ENCODE data around the gene CDKAL1. TPM values are rescaled to one million over a fixed set of nuclear protein-coding genes. Genes with fewer than 3 reads are reported as not detected.
"Not testable (repeated sequence)": the region's sequence is repeated elsewhere in the genome, so short reads cannot be mapped to it uniquely, and the experiment has no call there.

CDKAL1 gene
- total and polyA plus RNA-seq, 10 donors = 4.8 to 26.9 (median 20.1) TPM

DNA sequence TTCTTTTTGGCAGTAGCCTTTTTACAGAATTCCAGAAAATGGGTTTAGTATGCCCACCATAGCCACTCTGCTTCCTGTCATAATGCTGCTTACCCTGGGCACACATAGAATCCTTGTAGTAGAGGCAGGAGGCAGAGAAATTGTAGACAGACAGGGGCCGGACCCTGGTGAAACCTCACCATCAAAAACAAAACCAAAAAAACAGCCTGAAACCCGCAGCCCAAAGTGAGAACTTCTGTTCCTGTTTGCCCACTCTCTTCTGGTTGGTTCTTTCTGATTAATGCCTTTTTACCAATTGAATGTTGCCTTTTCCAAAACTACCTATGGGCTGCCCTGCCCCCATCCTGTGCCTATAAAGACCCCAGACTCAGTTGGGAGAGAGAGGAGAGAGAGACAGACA is 188.2 kb downstream of the CDKAL1 start:
- Histone ChIP-seq H3K27ac (no peak overlapping the region), H3K27me3 (replicated peaks in 1 of 7) (no peaks in the 10 kb centered on the region), H3K36me3 (peaks cover 0 to 10% (median 0%) of the 10 kb centered on the region in 6 donors), H3K9me3 (peaks cover 0 to 7% (median 0%) of the 10 kb centered on the region in 8 donors), H3K4me3 (no peak overlapping the region), H3K4me1 (no peaks in the 10 kb centered on the region)
- intact Hi-C loops (cut with DNase I; ENCODE audit: low total_unique reads) = no loop called here
- TF ChIP-seq, protein P1, sequence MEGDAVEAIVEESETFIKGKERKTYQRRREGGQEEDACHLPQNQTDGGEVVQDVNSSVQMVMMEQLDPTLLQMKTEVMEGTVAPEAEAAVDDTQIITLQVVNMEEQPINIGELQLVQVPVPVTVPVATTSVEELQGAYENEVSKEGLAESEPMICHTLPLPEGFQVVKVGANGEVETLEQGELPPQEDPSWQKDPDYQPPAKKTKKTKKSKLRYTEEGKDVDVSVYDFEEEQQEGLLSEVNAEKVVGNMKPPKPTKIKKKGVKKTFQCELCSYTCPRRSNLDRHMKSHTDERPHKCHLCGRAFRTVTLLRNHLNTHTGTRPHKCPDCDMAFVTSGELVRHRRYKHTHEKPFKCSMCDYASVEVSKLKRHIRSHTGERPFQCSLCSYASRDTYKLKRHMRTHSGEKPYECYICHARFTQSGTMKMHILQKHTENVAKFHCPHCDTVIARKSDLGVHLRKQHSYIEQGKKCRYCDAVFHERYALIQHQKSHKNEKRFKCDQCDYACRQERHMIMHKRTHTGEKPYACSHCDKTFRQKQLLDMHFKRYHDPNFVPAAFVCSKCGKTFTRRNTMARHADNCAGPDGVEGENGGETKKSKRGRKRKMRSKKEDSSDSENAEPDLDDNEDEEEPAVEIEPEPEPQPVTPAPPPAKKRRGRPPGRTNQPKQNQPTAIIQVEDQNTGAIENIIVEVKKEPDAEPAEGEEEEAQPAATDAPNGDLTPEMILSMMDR (IDR thresholded peaks at IDR 0.05 in 8 of 11, conservative IDR thresholded peaks at IDR 0.05 in 3 of 11) = no peak
- TF ChIP-seq POLR2A (IDR thresholded peaks at IDR 0.05) (no peak), POLR2AphosphoS5 (IDR thresholded peaks at IDR 0.05) (no peak)
- DNase-seq = no peak
- WGBS, 5 donors = 70 to 83% (median 81%) methylated on average over 2 of the region's 2 CpGs

DNA sequence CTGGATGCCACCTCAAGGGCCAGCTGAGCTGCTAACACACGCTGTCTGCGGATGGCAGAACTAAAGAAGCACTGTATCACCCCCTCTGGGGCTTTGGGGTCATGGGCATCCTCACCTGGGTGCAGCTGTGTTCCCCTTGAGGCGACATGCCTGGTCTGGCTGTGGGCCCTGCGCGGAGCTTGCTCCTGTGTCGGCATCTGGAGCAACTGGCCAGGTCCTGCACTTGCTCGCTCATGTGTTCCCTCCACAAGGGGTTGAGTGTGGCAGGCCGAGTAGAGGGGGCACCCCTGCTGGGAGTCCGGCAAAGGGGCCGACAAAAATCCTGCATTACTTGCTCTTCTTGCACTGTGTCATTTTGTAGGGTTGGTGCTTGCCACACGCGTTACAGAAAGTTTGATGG is 189.0 kb downstream of the CDKAL1 start:
- 87 to 99% (median 99%) methylated on average over 9 to 12 of the region's 12 CpGs for WGBS, 5 donors
- no peak for TF ChIP-seq POLR2A (IDR thresholded peaks at IDR 0.05)
- peak in 1 of 3 donors; percentile 19 for TF ChIP-seq POLR2AphosphoS5 (IDR thresholded peaks at IDR 0.05)
- Histone ChIP-seq H3K4me3 (no peak overlapping the region), H3K9me3 (peaks cover 0 to 7% (median 0%) of the 10 kb centered on the region in 8 donors), H3K27me3 (replicated peaks in 1 of 7) (no peaks in the 10 kb centered on the region), H3K4me1 (no peaks in the 10 kb centered on the region), H3K27ac (no peak overlapping the region), H3K36me3 (peaks cover 0 to 10% (median 0%) of the 10 kb centered on the region in 6 donors)
- DNase-seq = no peak
- intact Hi-C loops (cut with DNase I; ENCODE audit: low total_unique reads) = no loop called here

DNA sequence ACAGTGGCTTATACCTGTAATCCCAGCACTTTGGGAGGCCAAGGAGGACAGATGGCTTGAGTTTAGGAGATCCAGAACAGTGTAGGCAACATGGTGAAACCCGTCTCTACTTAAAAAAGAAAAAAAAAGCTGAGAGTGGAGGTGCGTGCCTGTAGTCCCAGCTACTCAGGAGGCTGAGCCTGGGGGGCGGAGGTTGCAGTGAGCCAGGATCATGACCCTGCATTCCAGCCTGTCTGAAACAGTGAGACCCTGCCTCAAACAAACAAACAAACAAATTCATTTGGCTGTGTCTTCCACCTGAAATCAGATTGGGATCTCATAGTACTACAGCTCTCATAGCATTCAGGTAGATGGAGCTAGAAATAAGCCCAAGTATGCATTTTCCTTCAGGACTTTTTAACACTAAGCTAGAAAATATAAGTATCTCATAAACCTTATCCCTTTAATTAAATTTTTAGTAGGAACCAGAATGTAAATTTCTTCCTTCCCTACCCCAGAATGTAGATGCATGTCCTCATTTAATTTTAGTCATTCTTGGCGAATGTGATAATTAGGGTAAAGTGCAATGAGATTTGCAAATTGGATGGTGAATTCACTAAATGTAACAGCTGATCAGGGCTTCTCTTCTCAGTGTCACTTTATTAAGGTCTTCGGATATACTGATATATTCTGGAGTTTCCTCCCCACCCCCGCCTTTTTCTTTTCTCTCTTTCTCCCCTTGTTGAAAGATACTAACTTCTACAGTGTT is 190.4 kb downstream of the CDKAL1 start:
- 85 to 95% (median 86%) methylated on average over 6 of the region's 6 CpGs for WGBS, 5 donors
- peaks cover 0 to 7% (median 0%) of the 10 kb centered on the region in 8 donors for H3K9me3 ChIP-seq
- H3K4me3 ChIP-seq = no peak overlapping the region
- DNase-seq = no peak
- no peak overlapping the region for H3K27ac ChIP-seq
- no peaks in the 10 kb centered on the region for H3K4me1 ChIP-seq
- intact Hi-C loops (cut with DNase I; ENCODE audit: low total_unique reads) = no loop called here
- peaks cover 0 to 10% (median 0%) of the 10 kb centered on the region in 6 donors for H3K36me3 ChIP-seq
- TF ChIP-seq, protein P1 (IDR thresholded peaks at IDR 0.05 in 8 of 11, conservative IDR thresholded peaks at IDR 0.05 in 3 of 11) = no peak
- no peak for TF ChIP-seq POLR2AphosphoS5 (IDR thresholded peaks at IDR 0.05)
- TF ChIP-seq POLR2A (IDR thresholded peaks at IDR 0.05) = no peak
- H3K27me3 ChIP-seq (replicated peaks in 1 of 7) = no peaks in the 10 kb centered on the region

DNA sequence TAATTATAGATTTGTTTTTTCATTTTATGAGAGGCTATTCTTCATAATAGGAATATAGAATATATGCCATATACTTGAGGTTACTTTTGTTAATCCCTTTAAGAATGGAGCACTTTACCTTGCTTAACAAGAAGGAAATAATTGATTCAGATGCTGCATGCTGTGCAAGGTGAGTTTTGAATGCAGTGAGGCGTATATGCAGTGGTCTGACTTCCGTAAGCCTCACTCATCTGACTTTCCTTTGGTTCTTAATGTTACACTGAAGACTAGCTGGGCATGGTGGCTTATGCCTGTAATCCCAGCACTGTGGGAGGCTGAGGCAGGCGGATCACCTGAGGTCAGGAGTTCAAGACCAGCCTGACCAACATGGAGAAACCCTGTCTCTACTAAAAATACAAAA is 191.0 kb downstream of the CDKAL1 start:
- H3K36me3 ChIP-seq; H3K27me3 ChIP-seq (replicated peaks in 1 of 7); H3K4me3 ChIP-seq; intact Hi-C loops (cut with DNase I; ENCODE audit: low total_unique reads); H3K9me3 ChIP-seq; DNase-seq; H3K27ac ChIP-seq; H3K4me1 ChIP-seq: not testable (repeated sequence)
- 74 to 98% (median 91%) methylated on average over 3 of the region's 3 CpGs for whole genome bisulfite sequencing, 5 donors

DNA sequence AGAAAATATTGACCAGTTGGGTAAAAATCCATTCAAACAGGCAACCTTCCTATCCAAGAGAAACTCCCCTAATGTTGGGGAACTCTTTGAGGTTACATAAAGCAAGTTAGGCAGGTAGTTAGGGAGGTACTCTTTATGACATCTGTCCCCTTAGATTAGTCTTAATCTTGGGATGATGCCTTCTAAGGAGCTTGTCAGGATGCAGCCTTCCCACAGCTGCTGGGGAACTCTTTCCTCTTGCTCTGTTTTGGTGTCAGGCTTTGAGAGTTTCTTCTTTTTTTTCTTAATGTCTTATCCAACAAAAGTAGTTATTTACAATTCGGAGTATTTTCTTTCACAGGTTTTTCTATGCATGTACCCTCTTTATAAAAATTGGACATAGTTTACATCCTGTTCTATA is 194.8 kb downstream of the CDKAL1 start:
- Histone ChIP-seq H3K36me3 (no peaks in the 10 kb centered on the region), H3K9me3 (no peaks in the 10 kb centered on the region), H3K27ac (no peak overlapping the region), H3K4me1 (no peaks in the 10 kb centered on the region), H3K27me3 (replicated peaks in 1 of 7) (no peaks in the 10 kb centered on the region), H3K4me3 (no peak overlapping the region)
- intact Hi-C loops (cut with DNase I; ENCODE audit: low total_unique reads) = no loop called here
- TF ChIP-seq, protein P1 (IDR thresholded peaks at IDR 0.05 in 8 of 11, conservative IDR thresholded peaks at IDR 0.05 in 3 of 11) = no peak
- TF ChIP-seq POLR2AphosphoS5 (IDR thresholded peaks at IDR 0.05) (no peak), POLR2A (IDR thresholded peaks at IDR 0.05) (no peak)
- DNase-seq = no peak
- 89 to 97% (median 95%) methylated on average over 1 of the region's 1 CpG for WGBS, 5 donors

DNA sequence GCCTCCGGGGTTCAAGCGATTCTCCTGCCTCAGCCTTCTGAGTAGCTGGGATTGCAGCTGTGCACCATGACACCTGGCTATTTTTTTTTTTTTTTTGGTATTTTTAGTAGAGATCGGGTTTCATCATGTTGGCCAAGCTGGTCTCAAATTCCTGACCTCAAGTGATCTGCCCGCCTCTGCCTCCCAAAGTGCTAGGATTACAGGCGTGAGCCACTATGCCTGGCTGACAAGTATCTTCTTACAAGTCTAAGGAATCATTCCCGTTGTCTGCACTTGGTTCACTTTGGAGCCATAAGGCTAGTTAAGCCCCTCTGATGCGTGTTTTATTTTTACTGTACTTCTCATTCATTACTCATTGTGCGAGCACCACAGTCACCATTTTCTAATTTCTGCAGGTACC is 198.1 kb downstream of the CDKAL1 start:
- H3K27me3 ChIP-seq (replicated peaks in 1 of 7); H3K9me3 ChIP-seq; H3K4me3 ChIP-seq; H3K27ac ChIP-seq; intact Hi-C loops (cut with DNase I; ENCODE audit: low total_unique reads); H3K4me1 ChIP-seq; DNase-seq; H3K36me3 ChIP-seq: not testable (repeated sequence)
- 88 to 95% (median 92%) methylated on average over 8 of the region's 8 CpGs for whole genome bisulfite sequencing, 5 donors

All from spleen (tissue), 11 donors.